ENCODE data around the gene PPIL4. TPM values are rescaled to one million over a fixed set of nuclear protein-coding genes. Genes with fewer than 3 reads are reported as not detected.

Gene PPIL4
- total RNA-seq, 4 donors from 2014 or later: 21.3 to 38.3 (median 31.4) TPM

DNA sequence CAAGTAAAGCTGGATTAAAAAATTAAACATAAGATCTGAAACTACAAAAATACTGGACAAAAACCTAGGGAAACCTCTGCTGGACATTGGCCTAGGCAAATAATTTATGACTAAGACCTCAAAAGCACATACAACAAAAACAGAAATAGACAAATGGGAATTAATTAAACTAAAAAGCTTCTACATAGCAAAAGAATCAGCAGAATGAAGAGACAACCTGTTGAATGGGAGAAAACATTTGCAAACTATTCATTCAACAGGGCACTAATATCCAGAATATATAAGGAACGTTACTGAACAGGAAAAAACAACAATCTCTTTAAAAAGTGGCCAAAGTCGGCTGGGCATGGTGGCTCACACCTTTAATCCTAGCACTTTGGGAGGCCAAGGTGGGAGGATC, 13.5 kb upstream of the PPIL4 start:
- TF ChIP-seq, protein P1, sequence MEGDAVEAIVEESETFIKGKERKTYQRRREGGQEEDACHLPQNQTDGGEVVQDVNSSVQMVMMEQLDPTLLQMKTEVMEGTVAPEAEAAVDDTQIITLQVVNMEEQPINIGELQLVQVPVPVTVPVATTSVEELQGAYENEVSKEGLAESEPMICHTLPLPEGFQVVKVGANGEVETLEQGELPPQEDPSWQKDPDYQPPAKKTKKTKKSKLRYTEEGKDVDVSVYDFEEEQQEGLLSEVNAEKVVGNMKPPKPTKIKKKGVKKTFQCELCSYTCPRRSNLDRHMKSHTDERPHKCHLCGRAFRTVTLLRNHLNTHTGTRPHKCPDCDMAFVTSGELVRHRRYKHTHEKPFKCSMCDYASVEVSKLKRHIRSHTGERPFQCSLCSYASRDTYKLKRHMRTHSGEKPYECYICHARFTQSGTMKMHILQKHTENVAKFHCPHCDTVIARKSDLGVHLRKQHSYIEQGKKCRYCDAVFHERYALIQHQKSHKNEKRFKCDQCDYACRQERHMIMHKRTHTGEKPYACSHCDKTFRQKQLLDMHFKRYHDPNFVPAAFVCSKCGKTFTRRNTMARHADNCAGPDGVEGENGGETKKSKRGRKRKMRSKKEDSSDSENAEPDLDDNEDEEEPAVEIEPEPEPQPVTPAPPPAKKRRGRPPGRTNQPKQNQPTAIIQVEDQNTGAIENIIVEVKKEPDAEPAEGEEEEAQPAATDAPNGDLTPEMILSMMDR (IDR thresholded peaks at IDR 0.05; ENCODE audit: low read depth): no peak

DNA sequence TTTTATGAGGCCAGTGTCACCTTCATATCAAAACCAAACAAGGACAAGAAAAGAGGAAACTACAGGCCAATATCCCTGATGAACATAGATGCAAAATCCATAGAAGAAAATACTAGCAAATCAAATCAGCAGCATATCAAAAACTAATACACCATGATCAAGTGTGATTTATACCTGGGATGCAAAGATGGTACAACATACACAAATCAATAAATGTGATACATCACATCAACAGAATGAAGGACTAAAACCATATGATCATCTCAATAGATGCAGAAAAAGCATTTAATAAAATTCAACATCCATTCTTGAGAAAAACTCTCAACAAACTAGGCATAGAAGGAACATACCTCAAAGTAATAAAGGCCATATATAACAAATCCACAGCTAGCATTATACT, 12.2 kb upstream of the PPIL4 start:
- TF ChIP-seq, protein P1 (IDR thresholded peaks at IDR 0.05; ENCODE audit: low read depth): no peak

DNA sequence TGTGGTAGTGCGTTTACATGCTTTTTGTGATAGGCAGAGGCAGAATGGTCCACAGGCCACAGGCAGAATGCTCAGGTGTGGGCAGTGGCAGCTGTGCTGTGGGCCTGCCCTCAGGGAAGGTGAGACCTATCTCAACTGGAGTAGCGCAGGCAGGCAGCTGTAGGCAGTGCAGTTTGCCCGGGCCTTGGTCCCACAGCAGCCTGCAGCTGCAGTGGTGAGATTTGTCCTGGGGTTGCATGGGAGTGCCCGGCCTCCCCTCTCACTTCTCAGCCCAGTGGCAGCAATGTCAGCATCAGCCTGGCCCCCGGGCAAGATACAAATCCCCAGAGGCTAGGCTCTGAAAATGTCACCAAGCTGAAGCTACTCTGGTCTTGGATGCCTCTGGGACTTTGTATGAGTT, 6.1 kb upstream of the PPIL4 start:
- TF ChIP-seq, protein P1 (IDR thresholded peaks at IDR 0.05; ENCODE audit: low read depth): no peak

DNA sequence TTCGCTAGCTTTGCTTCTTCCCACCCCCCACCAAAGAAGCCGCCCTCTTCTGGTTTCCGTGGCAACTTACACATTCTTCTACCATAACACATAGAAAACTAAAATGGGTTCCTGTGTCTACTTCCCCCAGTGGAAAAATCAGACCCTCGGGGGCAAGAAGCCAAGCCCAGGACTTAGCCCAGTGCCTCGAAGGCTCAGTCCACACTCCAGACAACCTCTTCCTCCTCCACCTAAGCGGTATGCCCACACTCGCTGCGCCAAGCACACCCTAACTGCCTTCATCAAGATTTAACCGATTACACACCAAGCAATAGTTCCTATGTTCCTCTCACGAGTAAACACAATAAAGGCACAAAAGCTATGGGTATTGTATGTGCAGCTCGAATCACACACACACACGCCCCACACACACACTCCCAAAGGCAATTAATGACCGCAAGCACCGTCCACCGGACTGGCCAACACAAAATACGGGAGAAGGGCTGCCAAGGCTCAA, 537 bp downstream of the PPIL4 start:
- TF ChIP-seq, protein P1 (IDR thresholded peaks at IDR 0.05; ENCODE audit: low read depth): no peak

DNA sequence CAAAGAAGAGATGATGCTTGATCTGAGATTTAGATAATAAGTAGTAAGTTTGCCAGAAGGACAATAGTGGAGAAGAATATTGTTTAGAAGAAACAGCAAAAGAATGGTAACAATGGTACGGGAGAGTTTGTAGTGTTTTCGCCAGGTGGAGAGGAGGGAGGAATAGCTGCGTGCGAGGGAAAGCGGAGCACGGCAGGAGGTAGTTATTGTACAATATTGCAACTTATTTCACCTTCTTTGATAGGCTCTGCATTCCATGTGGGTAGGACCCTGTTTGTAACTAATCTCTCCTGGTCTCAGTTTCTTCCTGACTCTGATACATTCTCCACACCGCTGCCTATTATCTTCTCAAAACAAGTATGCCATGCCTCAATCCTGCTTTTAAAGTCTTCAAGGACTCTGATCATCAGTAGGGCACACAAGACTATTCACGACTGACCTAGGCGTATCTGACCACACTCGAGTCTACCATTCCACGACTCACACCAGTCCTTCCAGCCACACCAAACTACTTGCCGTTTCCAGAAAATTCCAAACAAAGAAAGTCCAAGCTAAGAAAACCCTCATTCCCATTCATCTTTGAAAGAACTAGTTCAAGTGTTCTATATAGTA, 1.1 kb downstream of the PPIL4 start:
- TF ChIP-seq, protein P1 (IDR thresholded peaks at IDR 0.05; ENCODE audit: low read depth): no peak

DNA sequence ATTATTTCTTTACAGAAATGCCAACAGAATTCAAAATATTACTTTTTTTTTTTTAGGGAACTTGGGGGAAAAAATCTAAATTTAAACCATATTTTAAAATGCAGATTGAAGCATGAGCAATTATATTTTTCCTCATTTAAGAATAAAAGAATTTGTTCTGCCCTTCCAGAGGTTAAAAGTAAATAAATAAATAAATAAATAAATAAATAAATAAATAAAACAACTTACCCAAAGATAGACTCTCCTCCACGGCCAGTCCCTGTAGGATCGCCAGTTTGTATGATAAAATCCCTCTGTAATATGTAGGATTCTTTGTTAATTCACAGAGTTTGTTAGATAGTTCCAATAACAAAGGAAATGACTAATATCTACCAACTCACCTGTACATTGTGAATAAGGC, 4.7 kb downstream of the PPIL4 start:
- TF ChIP-seq, protein P1 (IDR thresholded peaks at IDR 0.05; ENCODE audit: low read depth): no peak

DNA sequence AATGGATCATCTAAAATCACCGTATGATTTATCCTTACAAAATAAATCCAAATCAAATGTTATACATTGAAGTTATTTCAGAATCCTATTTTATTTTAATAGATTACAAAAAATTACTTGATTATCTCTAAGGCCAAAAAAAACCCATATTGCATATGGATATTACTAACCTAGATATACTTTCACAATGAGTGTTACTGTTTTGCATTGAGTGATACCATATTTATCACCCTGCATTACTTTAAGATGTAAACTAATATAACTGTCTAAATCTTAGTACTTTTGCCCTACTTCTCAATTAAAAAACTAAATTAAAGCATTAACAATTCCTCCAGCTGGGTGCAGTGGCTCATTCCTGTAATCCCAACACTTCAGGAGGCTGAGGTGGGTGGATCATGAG, 11.1 kb downstream of the PPIL4 start:
- TF ChIP-seq, protein P1 (IDR thresholded peaks at IDR 0.05; ENCODE audit: low read depth): no peak
